ENCODE data around the gene MYBBP1A.

Gene MYBBP1A

GRCh38 chr17:4544135-4544950, 10.8 kb downstream of the MYBBP1A start:
- no peak for TF ChIP-seq CTCF (IDR thresholded peaks at IDR 0.05; ENCODE audit: low read depth, low read length, missing control alignments)
- H3K4me3 ChIP-seq (ENCODE audit: low read depth, low read length), result no peak overlapping the region
- no peak for DNase-seq (ENCODE audit: low read depth)

- H3K4me3 ChIP-seq (ENCODE audit: low read depth, low read length), result no peak overlapping the region
- TF ChIP-seq CTCF (IDR thresholded peaks at IDR 0.05; ENCODE audit: low read depth, low read length, missing control alignments), result no peak
- DNase-seq (ENCODE audit: low read depth), result no peak
These were observed 11.6 kb downstream of the MYBBP1A start for GRCh38 chr17:4543557-4544026.

DNA sequence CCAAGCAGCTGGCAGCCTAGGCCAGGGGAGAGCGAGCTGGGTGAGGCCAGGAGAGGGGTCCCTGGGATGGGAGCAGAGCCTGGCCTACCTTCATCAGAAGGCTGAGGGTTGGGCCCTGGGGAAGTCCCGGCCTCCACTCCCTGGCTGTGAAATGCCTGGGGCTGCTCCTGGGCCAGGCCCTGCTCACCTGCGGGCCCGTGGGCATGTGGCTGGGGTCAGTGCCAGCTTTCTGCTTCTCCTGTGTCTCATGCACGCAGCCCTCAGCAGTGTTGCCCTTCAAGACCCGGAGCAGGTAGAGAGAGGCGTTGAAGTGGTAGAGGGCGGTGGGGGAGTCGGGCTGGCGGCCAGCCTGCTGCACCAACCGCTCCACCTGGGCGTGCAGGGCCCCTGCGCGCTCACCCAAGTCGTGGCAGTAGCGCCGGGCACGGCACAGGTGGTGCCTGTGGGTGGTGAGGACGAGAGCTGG, 12.4 kb downstream of the MYBBP1A start:
- no peak for DNase-seq (ENCODE audit: low read depth)
- TF ChIP-seq CTCF (IDR thresholded peaks at IDR 0.05; ENCODE audit: low read depth, low read length, missing control alignments), result no peak
- H3K4me3 ChIP-seq (ENCODE audit: low read depth, low read length), result no peak overlapping the region

DNA sequence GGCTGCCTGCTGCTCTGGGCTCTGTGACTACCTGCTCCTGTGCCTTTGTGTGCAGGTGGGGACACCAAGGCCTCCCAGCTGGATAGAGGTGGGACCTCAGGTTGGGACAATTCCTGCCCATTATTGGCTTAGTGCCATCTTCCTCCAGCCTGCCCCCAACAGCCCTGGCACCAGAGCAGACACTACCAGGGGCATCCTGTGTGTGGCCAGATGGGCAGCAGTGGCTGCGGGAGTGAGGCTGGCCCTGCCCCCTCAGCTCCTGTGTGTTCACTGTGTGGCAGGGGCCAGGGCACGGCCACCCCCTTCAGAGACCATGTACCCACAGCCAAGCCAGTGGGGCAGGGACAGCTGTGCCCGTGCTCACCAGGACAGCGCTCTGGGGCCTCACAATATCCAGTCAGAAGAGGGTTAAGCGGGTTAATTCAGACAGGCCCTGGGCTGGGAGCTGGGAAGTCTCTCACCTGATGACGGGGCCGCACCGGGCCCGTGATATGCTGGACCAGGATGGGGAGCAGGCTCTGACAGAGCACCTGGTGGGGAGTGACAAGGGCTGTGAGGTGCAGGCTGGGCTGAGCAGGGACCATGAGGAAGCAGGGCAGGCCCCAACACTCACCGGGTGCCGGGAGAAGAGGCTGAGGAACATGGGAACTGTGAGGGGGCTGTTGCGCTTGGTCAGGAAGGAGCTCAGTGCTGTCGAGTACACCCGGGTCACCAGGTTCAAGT, 13.0 kb downstream of the MYBBP1A start:
- no peak for DNase-seq (ENCODE audit: low read depth)
- no peak overlapping the region for H3K4me3 ChIP-seq (ENCODE audit: low read depth, low read length)
- no peak for TF ChIP-seq CTCF (IDR thresholded peaks at IDR 0.05; ENCODE audit: low read depth, low read length, missing control alignments)

GRCh38 chr17:4541328-4542002, 13.7 kb downstream of the MYBBP1A start:
- DNase-seq (ENCODE audit: low read depth), result no peak
- TF ChIP-seq CTCF (IDR thresholded peaks at IDR 0.05; ENCODE audit: low read depth, low read length, missing control alignments), result no peak
- H3K4me3 ChIP-seq (ENCODE audit: low read depth, low read length), result no peak overlapping the region

DNA sequence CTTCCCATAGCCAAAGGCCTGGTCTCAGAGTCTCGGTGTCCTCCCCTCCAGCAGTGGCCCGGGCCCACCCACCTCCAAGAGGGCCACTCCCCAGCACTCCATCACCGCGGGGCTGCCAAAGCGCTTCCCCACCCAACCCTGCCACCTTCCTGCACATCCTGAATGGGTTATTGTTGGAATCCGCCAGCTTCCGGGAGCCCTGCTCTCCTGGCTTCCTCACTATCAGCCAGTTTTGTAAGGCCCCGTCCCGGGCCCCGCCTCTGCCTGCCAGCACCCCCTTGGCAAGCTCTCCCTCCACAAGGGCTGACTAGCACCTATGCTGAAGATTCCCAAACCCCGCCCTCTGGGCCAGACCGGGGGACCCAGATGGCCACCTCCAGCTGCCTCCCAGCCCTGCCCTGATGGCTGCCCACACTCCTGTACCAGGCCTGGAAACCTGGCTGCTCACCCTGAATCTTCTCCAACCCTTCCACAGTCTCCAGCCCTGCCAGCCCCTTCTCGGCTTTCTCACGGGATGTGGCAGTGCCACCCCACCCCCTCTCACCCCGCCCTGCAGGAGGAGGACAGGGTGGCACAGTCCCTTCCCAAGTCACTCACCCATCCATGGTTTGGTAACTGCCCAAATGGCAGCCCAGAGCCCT, 14.4 kb downstream of the MYBBP1A start:
- no peak overlapping the region for H3K4me3 ChIP-seq (ENCODE audit: low read depth, low read length)
- no peak for DNase-seq (ENCODE audit: low read depth)
- TF ChIP-seq CTCF (IDR thresholded peaks at IDR 0.05; ENCODE audit: low read depth, low read length, missing control alignments), result no peak
